Fibroblast of villous mesenchyme (primary cell): ENCODE data around the gene SCYL3. TPM values are rescaled to one million over a fixed set of nuclear protein-coding genes. Genes with fewer than 3 reads are reported as not detected.

Source experiments
- DNase-seq: peaks from one replicate; pipeline ENCODE4 v3.0.0-alpha.2; 2010; ENCODE audit warnings: low read depth
- H3K4me3 ChIP-seq: 2 replicates; pipeline ENCODE4 v1.5.1; 2011; ENCODE audit warnings: low read depth, mild to moderate bottlenecking, low read length
- CTCF ChIP-seq: IDR thresholded peaks from 2 replicates; pipeline ENCODE4 v1.5.1; 2012; ENCODE audit warnings: low read depth, mild to moderate bottlenecking, low read length; ENCODE audit not compliant: insufficient read depth
- total RNA-seq: library from RNA; depleted of rRNA; stranded (reverse); fragments of >200 nt; gene quantifications from 2 replicates; pipeline ENCODE4 v1.2.3, GENCODE V29; 2012

The SCYL3 gene
- total RNA-seq, 1 donor: 10.4 TPM

DNA sequence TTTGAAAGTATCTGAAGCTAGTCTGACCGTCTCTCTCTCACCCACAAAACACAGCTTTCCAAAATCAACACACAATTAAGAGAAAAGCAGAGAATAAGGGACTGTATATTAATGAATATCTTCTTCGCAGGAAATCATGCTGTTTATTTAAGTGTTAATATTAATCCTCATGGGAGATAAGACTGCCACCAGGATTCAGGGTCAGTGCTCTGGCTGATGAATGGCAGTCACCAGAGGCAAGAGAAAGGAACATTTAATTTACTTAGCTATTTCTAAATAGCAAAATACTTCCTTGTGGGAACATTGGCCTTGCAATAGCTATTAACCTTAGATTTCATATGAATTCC lies 2.2 kb downstream of the SCYL3 start:
- no peak for DNase-seq
- no peak for TF ChIP-seq CTCF

DNA sequence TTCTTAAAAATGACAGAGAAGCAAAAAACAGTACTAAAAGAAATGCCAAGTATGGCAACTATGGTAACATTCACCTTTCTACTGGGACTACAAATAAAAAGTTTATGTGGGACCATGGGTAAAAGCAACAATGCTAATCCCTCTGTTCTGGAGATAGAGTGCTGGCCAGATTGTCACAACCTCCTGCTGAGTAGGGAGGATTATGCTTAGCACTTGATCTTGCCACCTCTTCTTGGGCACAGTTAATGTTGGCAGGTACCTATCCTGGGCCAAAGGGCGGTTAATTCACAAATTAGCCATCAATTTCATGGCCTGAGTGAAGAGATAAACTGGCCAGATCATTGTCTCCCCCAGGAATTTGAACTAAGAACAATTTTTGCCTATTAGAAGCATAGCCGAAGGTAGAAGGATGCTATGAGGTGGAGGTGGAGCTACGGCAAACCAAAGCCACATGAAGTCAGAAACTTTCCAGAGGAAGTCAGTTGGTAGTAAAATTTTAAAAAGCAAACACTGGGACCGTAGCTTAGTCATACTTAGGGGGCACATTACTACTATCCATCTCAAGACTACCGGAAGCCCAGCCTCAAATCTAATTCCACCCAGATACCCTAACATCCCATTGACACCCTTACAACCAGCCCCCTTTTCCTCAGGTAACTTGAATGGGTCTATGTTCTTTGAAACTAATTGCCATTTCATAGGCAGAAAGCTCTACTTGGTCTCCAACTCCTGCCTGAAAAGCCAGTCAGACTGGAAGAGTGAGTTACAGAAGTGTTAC lies 2.7 kb downstream of the SCYL3 start:
- no peak for TF ChIP-seq CTCF
- H3K4me3 ChIP-seq: no peak overlapping the region
- DNase-seq: no peak

More for the DNA sequence above, 2.2 kb downstream of the SCYL3 start:
- H3K4me3 ChIP-seq: no peak overlapping the region

GRCh38 chr1:169889871-169890270 lies 3.8 kb downstream of the SCYL3 start:
- no peak overlapping the region for H3K4me3 ChIP-seq
- TF ChIP-seq CTCF: no peak
- DNase-seq: no peak

- no peak for TF ChIP-seq CTCF
- DNase-seq: no peak
- H3K4me3 ChIP-seq: no peak overlapping the region
Measured at GRCh38 chr1:169886931-169887330, 6.8 kb downstream of the SCYL3 start.

GRCh38 chr1:169886422-169886821 lies 7.3 kb downstream of the SCYL3 start:
- DNase-seq: peak; percentile 65
- no peak overlapping the region for H3K4me3 ChIP-seq
- no peak for TF ChIP-seq CTCF

DNA sequence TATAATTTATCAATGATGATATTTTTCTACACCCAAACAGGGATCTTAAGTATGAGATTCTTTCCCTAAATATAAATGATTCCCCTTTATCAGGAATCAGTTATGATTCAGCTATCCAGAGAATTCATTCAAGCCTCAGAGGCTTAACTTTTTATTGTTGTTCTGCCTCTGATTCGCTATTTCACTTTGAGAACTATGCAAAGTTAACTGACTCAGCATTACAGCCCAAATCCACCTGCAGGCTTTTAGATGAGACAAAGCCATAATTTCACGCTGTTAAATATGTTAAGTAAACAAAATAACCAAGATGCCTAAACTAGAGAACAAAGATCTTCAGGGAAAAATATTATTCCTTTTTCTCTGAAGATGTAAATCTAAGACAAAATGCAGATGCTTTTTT lies 8.5 kb downstream of the SCYL3 start:
- no peak for DNase-seq
- H3K4me3 ChIP-seq: no peak overlapping the region
- TF ChIP-seq CTCF: no peak

DNA sequence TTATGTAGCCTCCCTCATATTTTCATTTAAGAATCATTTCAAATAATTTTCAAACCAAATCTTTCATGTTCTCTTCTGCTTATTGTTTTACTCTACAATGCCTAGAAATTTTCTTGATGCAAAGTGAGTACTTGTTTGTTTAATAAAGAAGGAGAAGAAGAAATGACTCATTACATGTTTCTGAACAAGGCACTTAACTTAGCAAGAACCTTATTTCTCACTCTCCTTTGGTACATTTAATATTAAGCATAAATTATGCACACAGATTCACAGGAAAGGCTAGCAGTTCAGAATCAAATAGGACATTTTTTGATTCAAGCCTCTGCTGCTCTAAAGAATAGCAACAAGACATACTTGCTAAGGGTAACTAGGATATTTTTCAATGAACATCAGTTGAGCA lies 9.1 kb downstream of the SCYL3 start:
- no peak for DNase-seq
- no peak overlapping the region for H3K4me3 ChIP-seq
- no peak for TF ChIP-seq CTCF
